H1 (cell line): ENCODE data around the gene BBS1. TPM values are rescaled to one million over a fixed set of nuclear protein-coding genes. Genes with fewer than 3 reads are reported as not detected.

Source experiments
- CTCF ChIA-PET: fragments of 300-600 bp; sonication (Branson Sonifier 250); formaldehyde crosslinking; loops from one replicate; lab custom pipeline; 2021; ENCODE audit not compliant: partially characterized antibody; lab: Charles Lee
- POLR2A ChIA-PET: fragments of 300-600 bp; sonication (Branson Sonifier 250); formaldehyde crosslinking; loops from one replicate; lab custom pipeline; 2021; ENCODE audit warnings: inconsistent platforms; ENCODE audit not compliant: partially characterized antibody; lab: Charles Lee
- DNase-seq, 2 experiments: peaks; one replicate each; pipeline versions ENCODE4 v3.0.0 to v3.0.0-alpha.2; 2010 to 2022; ENCODE audit warnings: low spot score in 2 of 2, low read depth in 1 of 2, mixed read lengths in 1 of 2
- FAIRE-seq: peaks from 2 replicates; lab custom pipeline; 2011; peaks lifted over from hg19 to GRCh38; lab: Jason Lieb, UNC
- H2AFZ ChIP-seq: 2 replicates; pipeline ENCODE4 v1.8.1; 2012; ENCODE audit warnings: low read length, inconsistent platforms
- H2AK5ac ChIP-seq: 2 replicates; pipeline ENCODE4 v1.6.1; 2013; ENCODE audit warnings: low read depth, low read length
- H2BK120ac ChIP-seq: replicated peaks from 2 replicates; pipeline ENCODE3; 2013; ENCODE audit warnings: low read depth, low read length, inconsistent platforms
- H2BK12ac ChIP-seq: 2 replicates; pipeline ENCODE4 v1.6.1; 2013; ENCODE audit warnings: low read depth, low read length
- H2BK15ac ChIP-seq: 2 replicates; pipeline ENCODE4 v1.6.1; 2013; ENCODE audit warnings: low read length
- H2BK20ac ChIP-seq: 2 replicates; pipeline ENCODE4 v1.6.1; 2013; ENCODE audit warnings: low read length
- H2BK5ac ChIP-seq: 2 replicates; pipeline ENCODE4 v1.6.1; 2013; ENCODE audit warnings: low read depth, low read length
- H3K14ac ChIP-seq: 2 replicates; pipeline ENCODE4 v1.6.1; 2013; ENCODE audit warnings: inconsistent platforms; ENCODE audit not compliant: insufficient read length
- H3K18ac ChIP-seq: 2 replicates; pipeline ENCODE4 v1.6.1; 2013; ENCODE audit warnings: low read length; ENCODE audit errors: extremely low read depth
- H3K23ac ChIP-seq: 2 replicates; pipeline ENCODE4 v1.6.1; 2013; ENCODE audit warnings: inconsistent platforms; ENCODE audit not compliant: insufficient read length
- H3K23me2 ChIP-seq: 2 replicates; pipeline ENCODE4 v1.6.1; 2013; ENCODE audit warnings: low read depth, low read length
- H3K27ac ChIP-seq: 2 replicates; pipeline ENCODE4 v1.6.1; 2011; ENCODE audit warnings: low read depth, low read length, inconsistent platforms
- H3K27me3 ChIP-seq, 4 experiments: replicated peaks in 1 of 4; 1 replicate in 1 of 4; 2 replicates in 3 of 4; pipeline versions ENCODE4 v1.6.1 to v1.8.1; 2011 to 2013; ENCODE audit warnings: low read length in 3 of 4, mild to moderate bottlenecking in 3 of 4, inconsistent platforms in 2 of 4, mixed read lengths in 2 of 4, moderate library complexity in 1 of 4; ENCODE audit not compliant: control insufficient read depth in 3 of 4, insufficient read depth in 3 of 4; ENCODE audit errors: extremely low read depth in 1 of 4
- H3K36me3 ChIP-seq, 4 experiments: 2 replicates each; pipeline versions ENCODE4 v1.6.1 to v1.8.1; 2011 to 2013; ENCODE audit warnings: mild to moderate bottlenecking in 4 of 4, low read length in 3 of 4, moderate library complexity in 2 of 4, control low read depth in 1 of 4, inconsistent platforms in 1 of 4; ENCODE audit not compliant: insufficient read depth in 4 of 4, control insufficient read depth in 2 of 4
- H3K4ac ChIP-seq: replicated peaks from 2 replicates; pipeline ENCODE3; 2013; ENCODE audit warnings: low read length, low read depth, mixed read lengths, inconsistent platforms; ENCODE audit not compliant: insufficient read length
- H3K4me1 ChIP-seq, 4 experiments: replicated peaks in 1 of 4; 1 replicate in 1 of 4; 2 replicates in 3 of 4; pipeline versions ENCODE4 v1.6.1 to v1.8.1; 2011 to 2013; ENCODE audit warnings: low read length in 3 of 4, inconsistent platforms in 2 of 4, mixed read lengths in 1 of 4; ENCODE audit not compliant: insufficient read depth in 4 of 4, control insufficient read depth in 3 of 4
- H3K4me2 ChIP-seq, 2 experiments: 2 replicates each; pipeline versions ENCODE4 v1.6.1 to v1.8.1; 2011 to 2013; ENCODE audit warnings: low read depth in 2 of 2, low read length in 2 of 2, control low read depth in 1 of 2, inconsistent platforms in 1 of 2, mild to moderate bottlenecking in 1 of 2; ENCODE audit not compliant: insufficient read depth in 1 of 2
- H3K4me3 ChIP-seq, 4 experiments: fragments of 200-600, 300-600 bp in 1 of 4; sonication (generic), shearing (Covaris generic), sonication (Bioruptor Twin) in 1 of 4; 2 replicates each; pipeline versions ENCODE4 v1.5.1 to v1.8.1; 2011 to 2016; ENCODE audit warnings: low read length in 4 of 4, low read depth in 3 of 4, control low read depth in 2 of 4, inconsistent platforms in 2 of 4, mild to moderate bottlenecking in 2 of 4, mixed read lengths in 1 of 4, moderate library complexity in 1 of 4; ENCODE audit not compliant: insufficient read depth in 2 of 4; ENCODE audit errors: extremely low read depth in 1 of 4
- H3K56ac ChIP-seq: replicated peaks from 2 replicates; pipeline ENCODE3; 2013; ENCODE audit warnings: low read depth, mild to moderate bottlenecking, mixed read lengths, low read length, inconsistent platforms; ENCODE audit not compliant: insufficient read length
- H3K79me1 ChIP-seq: 2 replicates; pipeline ENCODE4 v1.6.1; 2013; ENCODE audit warnings: low read depth, low read length, control low read depth
- H3K79me2 ChIP-seq, 2 experiments: 2 replicates each; pipeline versions ENCODE4 v1.6.1 to v1.8.1; 2012 to 2013; ENCODE audit warnings: low read length in 2 of 2, mild to moderate bottlenecking in 2 of 2, inconsistent platforms in 1 of 2; ENCODE audit not compliant: insufficient read depth in 2 of 2, control insufficient read depth in 1 of 2
- H3K9ac ChIP-seq, 4 experiments: replicated peaks in 1 of 4; 1 replicate in 1 of 4; 2 replicates in 3 of 4; pipeline versions ENCODE4 v1.6.1 to v1.8.1; 2011 to 2013; ENCODE audit warnings: low read depth in 3 of 4, low read length in 3 of 4, control low read depth in 2 of 4, mild to moderate bottlenecking in 2 of 4, moderate library complexity in 2 of 4, inconsistent platforms in 1 of 4; ENCODE audit errors: extremely low read depth in 1 of 4
- H3K9me3 ChIP-seq, 2 experiments: 2 replicates each; pipeline versions ENCODE4 v1.6.1 to v1.8.1; 2012 to 2013; ENCODE audit warnings: mild to moderate bottlenecking in 2 of 2, moderate library complexity in 2 of 2, control low read depth in 1 of 2, inconsistent platforms in 1 of 2, low read depth in 1 of 2, low read length in 1 of 2, mixed read lengths in 1 of 2; ENCODE audit not compliant: insufficient read depth in 2 of 2
- H4K20me1 ChIP-seq, 2 experiments: replicated peaks in 1 of 2; 2 replicates each; pipeline versions ENCODE3 to v1.8.1; 2011 to 2013; ENCODE audit warnings: inconsistent platforms in 2 of 2, low read length in 2 of 2, mild to moderate bottlenecking in 1 of 2; ENCODE audit not compliant: insufficient read depth in 2 of 2, control insufficient read depth in 1 of 2
- H4K5ac ChIP-seq: 2 replicates; pipeline ENCODE4 v1.6.1; 2013; ENCODE audit warnings: low read length, low read depth, mixed read lengths, inconsistent platforms; ENCODE audit not compliant: insufficient read length
- H4K8ac ChIP-seq: 2 replicates; pipeline ENCODE4 v1.8.0; 2013; ENCODE audit warnings: mild to moderate bottlenecking, moderate library complexity, low read length, inconsistent platforms; ENCODE audit not compliant: insufficient read depth; ENCODE audit errors: extremely low read depth
- H4K91ac ChIP-seq: replicated peaks from 2 replicates; pipeline ENCODE3; 2013; ENCODE audit warnings: low read length, mixed read lengths, inconsistent platforms; ENCODE audit not compliant: insufficient read length
- CHD2 ChIP-seq: IDR thresholded peaks from 2 replicates; pipeline ENCODE4 v1.6.1; 2012; ENCODE audit warnings: low read length, improper control_type of control experiment
- EP300 ChIP-seq, 2 experiments: IDR thresholded peaks; 1 replicate in 1 of 2; 2 replicates in 1 of 2; pipeline ENCODE4 v1.6.1; 2011 to 2012; ENCODE audit warnings: low read depth in 2 of 2, low read length in 2 of 2, mild to moderate bottlenecking in 2 of 2, borderline replicate concordance in 1 of 2, inconsistent platforms in 1 of 2, moderate library complexity in 1 of 2
- EZH2 ChIP-seq: fragments of 200-600 bp; sonication (generic); IDR thresholded peaks from 2 replicates; pipeline ENCODE4 v1.7.1; 2012; ENCODE audit warnings: low read depth, mild to moderate bottlenecking, moderate library complexity, low read length, inconsistent platforms; ENCODE audit not compliant: severe bottlenecking
- JUN ChIP-seq: IDR thresholded peaks from 2 replicates; pipeline ENCODE4 v1.6.1; 2011; ENCODE audit warnings: low read depth, mild to moderate bottlenecking, improper control_type of control experiment, low read length
- KDM1A ChIP-seq: fragments of 200-600, 300-600 bp; sonication (generic); IDR thresholded peaks from 2 replicates; pipeline ENCODE4 v1.7.1; 2016; ENCODE audit warnings: mild to moderate bottlenecking, low read length, borderline replicate concordance
- POLR2AphosphoS5 ChIP-seq: IDR thresholded peaks from 2 replicates; pipeline ENCODE4 v1.6.1; 2011; ENCODE audit warnings: low read depth, low read length
- RBBP5 ChIP-seq: IDR thresholded peaks from 2 replicates; pipeline ENCODE4 v1.7.1; 2012; ENCODE audit warnings: low read depth, mild to moderate bottlenecking, inconsistent platforms, low read length, moderate library complexity, borderline replicate concordance
- SUZ12 ChIP-seq: fragments of 200-600 bp; sonication (generic); IDR thresholded peaks from 2 replicates; pipeline ENCODE4 v1.6.1; 2012; ENCODE audit warnings: mild to moderate bottlenecking, inconsistent platforms, low read length, moderate library complexity, mixed read lengths
- ZNF274 ChIP-seq: IDR thresholded peaks from 2 replicates; pipeline ENCODE4 v1.7.0; 2012; ENCODE audit warnings: low read length, borderline replicate concordance; ENCODE audit errors: extremely low read depth
- WGBS, 2 experiments: shearing (Covaris generic) in 1 of 2; methylation state at CpG; one replicate each; pipeline versions ENCODE4 v1.1.6 to v1.1.7; 2013 to 2015; ENCODE audit warnings: low lambda C conversion rate in 2 of 2, mixed read lengths in 2 of 2, inconsistent platforms in 1 of 2, low coverage in 1 of 2, missing lambda C conversion rate in 1 of 2; ENCODE audit not compliant: insufficient replicate concordance in 2 of 2, insufficient coverage in 1 of 2, insufficient read length in 1 of 2; ENCODE audit errors: extremely low coverage in 1 of 2, missing lambda C conversion rate in 1 of 2; 5-methylcytosine and 5-hydroxymethylcytosine counted together
- polyA plus RNA-seq, 7 experiments: library from polyadenylated mRNA; depleted of rRNA in 3 of 7; stranded (reverse) in 5 of 7; unstranded in 2 of 7; fragments of >200 nt in 5 of 7; fragments of 200-250 nt in 2 of 7; gene quantifications; 1 replicate in 5 of 7; 2 replicates in 1 of 7; 4 replicates in 1 of 7; pipeline versions ENCODE4 v1.2.1 to v1.2.3, GENCODE V29; 2011 to 2013; ENCODE audit warnings: missing spikeins in 2 of 7, mixed read lengths in 2 of 7
- total RNA-seq: library from RNA; stranded (reverse); fragmentation: NEBNext Ultra II Directional; extraction: Animal tissue kit (Norgen Biotek cat#: 25700); gene quantifications from 2 replicates; pipeline ENCODE4 v1.2.1, GENCODE V29; 2021
- TF ChIP-seq, protein P1 (sequence below): IDR thresholded peaks from 2 replicates; pipeline ENCODE4 v1.6.1; 2012; ENCODE audit warnings: low read length, inconsistent platforms
- TF ChIP-seq, protein P2 (sequence below): IDR thresholded peaks from 2 replicates; pipeline ENCODE4 v1.6.1; 2012; ENCODE audit warnings: inconsistent platforms

The BBS1 gene
- total and polyA plus RNA-seq, 2 of the 8 experiments (the other 6 are each of a cell fraction or from before 2014, with no cell fraction given), result 19.1 to 19.5 TPM

DNA sequence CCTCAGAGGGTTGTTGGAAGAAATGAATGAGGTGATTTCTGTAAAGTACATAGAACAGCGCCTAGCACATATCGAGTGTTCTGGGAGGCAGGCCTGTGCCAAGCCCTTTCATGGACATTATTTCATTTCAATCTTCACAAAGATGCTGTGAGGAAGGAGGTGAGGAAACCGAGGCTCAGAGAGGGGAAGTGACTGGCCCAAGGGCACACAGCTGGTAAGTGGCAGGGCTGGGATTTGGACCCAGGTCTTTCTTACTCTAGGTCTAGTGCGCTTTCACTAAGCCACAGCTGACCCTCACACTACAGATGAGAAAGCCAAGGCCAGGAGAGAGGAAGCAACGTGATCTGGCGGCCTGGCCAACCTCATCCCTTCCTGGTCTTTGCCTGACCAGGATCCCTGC lies 41.7 kb upstream of the BBS1 start:
- no peak overlapping the region for H3K23ac ChIP-seq
- no peak overlapping the region for H3K18ac ChIP-seq
- no peak for DNase-seq
- 89% methylated on average over 6 of the region's 6 CpGs; no CpG with 5 or more reads in 1 of the 2 experiments for WGBS, 2 experiments
- no peak overlapping the region for H3K56ac ChIP-seq
- no peak overlapping the region for H3K4me2 ChIP-seq
- CTCF ChIA-PET, result interaction anchor here (1.1 to 6.7 kb wide), 13 partner anchors 10 to 82 kb away, joined by 3 to 39 read pairs (median 5); partner anchors contain the start of genes MRPL11 and NPAS4
- no peak overlapping the region for H4K5ac ChIP-seq
- H3K23me2 ChIP-seq, result peaks cover 13% of the 10 kb centered on the region
- H3K27ac ChIP-seq, result no peak overlapping the region
- no peak overlapping the region for H2AK5ac ChIP-seq
- no peak overlapping the region for H4K8ac ChIP-seq
- TF ChIP-seq EZH2 (no peak), JUN (no peak), SUZ12 (no peak), ZNF274 (no peak), POLR2AphosphoS5 (no peak), KDM1A (no peak), RBBP5 (no peak), EP300 (IDR thresholded peaks at IDR 0.05; ENCODE audit: borderline replicate concordance in 1 of 2, low read depth in 2 of 2, low read length in 2 of 2) (no peak), CHD2 (no peak)
- TF ChIP-seq, protein P1, sequence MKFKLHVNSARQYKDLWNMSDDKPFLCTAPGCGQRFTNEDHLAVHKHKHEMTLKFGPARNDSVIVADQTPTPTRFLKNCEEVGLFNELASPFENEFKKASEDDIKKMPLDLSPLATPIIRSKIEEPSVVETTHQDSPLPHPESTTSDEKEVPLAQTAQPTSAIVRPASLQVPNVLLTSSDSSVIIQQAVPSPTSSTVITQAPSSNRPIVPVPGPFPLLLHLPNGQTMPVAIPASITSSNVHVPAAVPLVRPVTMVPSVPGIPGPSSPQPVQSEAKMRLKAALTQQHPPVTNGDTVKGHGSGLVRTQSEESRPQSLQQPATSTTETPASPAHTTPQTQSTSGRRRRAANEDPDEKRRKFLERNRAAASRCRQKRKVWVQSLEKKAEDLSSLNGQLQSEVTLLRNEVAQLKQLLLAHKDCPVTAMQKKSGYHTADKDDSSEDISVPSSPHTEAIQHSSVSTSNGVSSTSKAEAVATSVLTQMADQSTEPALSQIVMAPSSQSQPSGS, result no peak
- TF ChIP-seq, protein P2, sequence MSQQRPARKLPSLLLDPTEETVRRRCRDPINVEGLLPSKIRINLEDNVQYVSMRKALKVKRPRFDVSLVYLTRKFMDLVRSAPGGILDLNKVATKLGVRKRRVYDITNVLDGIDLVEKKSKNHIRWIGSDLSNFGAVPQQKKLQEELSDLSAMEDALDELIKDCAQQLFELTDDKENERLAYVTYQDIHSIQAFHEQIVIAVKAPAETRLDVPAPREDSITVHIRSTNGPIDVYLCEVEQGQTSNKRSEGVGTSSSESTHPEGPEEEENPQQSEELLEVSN, result no peak
- TF ChIP-seq, all 59 proteins: peak for 0
- Histone ChIP-seq H2BK12ac (no peak overlapping the region), H3K9ac (no peak overlapping the region), H2BK120ac (no peak overlapping the region), H2AFZ (no peak overlapping the region), H3K79me1 (no peaks in the 10 kb centered on the region), H3K36me3 (no peaks in the 10 kb centered on the region; a peak in 1 of 8 replicates), H3K14ac (no peak overlapping the region), H3K27me3 (no peaks in the 10 kb centered on the region; a peak in 1 of 7 replicates), H3K4ac (no peak overlapping the region), H3K4me1 (peaks cover 7 to 25% (median 14%) of the 10 kb centered on the region in 4 experiments), H3K79me2 (no peaks in the 10 kb centered on the region), H2BK15ac (no peak overlapping the region), H2BK5ac (no peak overlapping the region), H2BK20ac (no peak overlapping the region), H4K20me1 (no peaks in the 10 kb centered on the region), H4K91ac (no peak overlapping the region), H3K4me3 (no peak overlapping the region), H3K9me3 (no peaks in the 10 kb centered on the region)
- FAIRE-seq, result no peak
- POLR2A ChIA-PET, result interaction anchor here (0.8 to 7.3 kb wide), 8 partner anchors 10 to 169 kb away, joined by 3 to 85 read pairs (median 4); partner anchors contain the start of genes DPP3, MRPL11 and RBM4
